WERI-Rb-1 (cell line): ENCODE measurements around the gene LRRC38.

Source experiments
- DNase-seq: peaks from one replicate; pipeline ENCODE4 v3.0.0-alpha.2; 2020
- H3K27ac ChIP-seq: fragments of 250-450 bp; sonication (Bioruptor Pico); 2 replicates; pipeline ENCODE4 v1.5.1; 2020; ENCODE audit warnings: mild to moderate bottlenecking, moderate library complexity
- H3K27me3 ChIP-seq: fragments of 250-450 bp; sonication (Bioruptor Pico); 2 replicates; pipeline ENCODE4 v1.5.1; 2021; ENCODE audit warnings: mild to moderate bottlenecking, low read depth, moderate library complexity; ENCODE audit not compliant: insufficient read depth, severe bottlenecking
- H3K36me3 ChIP-seq: fragments of 250-450 bp; sonication (Bioruptor Pico); 2 replicates; pipeline ENCODE4 v1.5.1; 2020; ENCODE audit warnings: mild to moderate bottlenecking, moderate library complexity
- H3K4me3 ChIP-seq: 2 replicates; pipeline ENCODE4 v1.5.1; 2011; ENCODE audit warnings: low read depth, mild to moderate bottlenecking, control low read depth, low read length
- H3K9me3 ChIP-seq: fragments of 250-450 bp; sonication (Bioruptor Pico); 2 replicates; pipeline ENCODE4 v1.5.1; 2021; ENCODE audit warnings: mild to moderate bottlenecking, moderate library complexity; ENCODE audit not compliant: severe bottlenecking
- TF ChIP-seq, protein P1 (sequence below): IDR thresholded peaks from 2 replicates; pipeline ENCODE4 v1.5.1; 2011; ENCODE audit warnings: low read depth, mild to moderate bottlenecking, control low read depth, inconsistent platforms, low read length

The LRRC38 gene

GRCh38 chr1:13479171-13479856, 34.5 kb downstream of the LRRC38 start:
- TF ChIP-seq, protein P1, sequence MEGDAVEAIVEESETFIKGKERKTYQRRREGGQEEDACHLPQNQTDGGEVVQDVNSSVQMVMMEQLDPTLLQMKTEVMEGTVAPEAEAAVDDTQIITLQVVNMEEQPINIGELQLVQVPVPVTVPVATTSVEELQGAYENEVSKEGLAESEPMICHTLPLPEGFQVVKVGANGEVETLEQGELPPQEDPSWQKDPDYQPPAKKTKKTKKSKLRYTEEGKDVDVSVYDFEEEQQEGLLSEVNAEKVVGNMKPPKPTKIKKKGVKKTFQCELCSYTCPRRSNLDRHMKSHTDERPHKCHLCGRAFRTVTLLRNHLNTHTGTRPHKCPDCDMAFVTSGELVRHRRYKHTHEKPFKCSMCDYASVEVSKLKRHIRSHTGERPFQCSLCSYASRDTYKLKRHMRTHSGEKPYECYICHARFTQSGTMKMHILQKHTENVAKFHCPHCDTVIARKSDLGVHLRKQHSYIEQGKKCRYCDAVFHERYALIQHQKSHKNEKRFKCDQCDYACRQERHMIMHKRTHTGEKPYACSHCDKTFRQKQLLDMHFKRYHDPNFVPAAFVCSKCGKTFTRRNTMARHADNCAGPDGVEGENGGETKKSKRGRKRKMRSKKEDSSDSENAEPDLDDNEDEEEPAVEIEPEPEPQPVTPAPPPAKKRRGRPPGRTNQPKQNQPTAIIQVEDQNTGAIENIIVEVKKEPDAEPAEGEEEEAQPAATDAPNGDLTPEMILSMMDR = no peak
- peaks cover 2% of the 10 kb centered on the region for H3K9me3 ChIP-seq
- H3K4me3 ChIP-seq = no peak overlapping the region
- no peak overlapping the region for H3K27ac ChIP-seq
- no peaks in the 10 kb centered on the region; the same call in 1 of the 2 replicates for H3K36me3 ChIP-seq
- no peak for DNase-seq
- H3K27me3 ChIP-seq = no peaks in the 10 kb centered on the region

- DNase-seq = no peak
- H3K27me3 ChIP-seq = no peaks in the 10 kb centered on the region
- peaks cover 2% of the 10 kb centered on the region for H3K9me3 ChIP-seq
- H3K36me3 ChIP-seq = no peaks in the 10 kb centered on the region; the same call in 1 of the 2 replicates
- TF ChIP-seq, protein P1 = no peak
- no peak overlapping the region for H3K27ac ChIP-seq
- H3K4me3 ChIP-seq = no peak overlapping the region
Measured at GRCh38 chr1:13478692-13479091, 35.1 kb downstream of the LRRC38 start.

DNA sequence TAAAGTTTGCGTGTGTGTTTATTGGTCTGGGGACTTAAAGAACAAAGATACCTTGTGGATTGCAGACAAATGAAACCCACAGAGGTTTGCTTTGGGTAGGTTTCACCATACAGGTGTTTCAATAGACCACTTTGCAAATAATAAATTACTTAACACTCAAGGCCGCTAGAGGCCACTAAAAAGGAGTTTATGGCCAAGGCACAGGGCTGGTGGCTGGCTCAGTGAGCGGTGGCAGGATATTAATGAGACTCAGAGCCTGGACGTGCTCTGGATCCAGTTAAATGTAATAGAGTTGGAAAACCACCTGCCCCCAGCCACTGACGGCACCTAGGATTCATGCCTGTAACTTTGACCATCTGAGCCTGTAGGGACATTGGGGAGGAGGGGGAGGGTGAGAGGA, 44.5 kb downstream of the LRRC38 start:
- no peaks in the 10 kb centered on the region; the same call in 1 of the 2 replicates for H3K36me3 ChIP-seq

GRCh38 chr1:13465515-13465914, 48.3 kb downstream of the LRRC38 start:
- DNase-seq = no peak
- Histone ChIP-seq H3K27ac (peak overlapping the region; percentile 75), H3K9me3 (no peaks in the 10 kb centered on the region), H3K4me3 (no peak overlapping the region), H3K27me3 (no peaks in the 10 kb centered on the region), H3K36me3 (no peaks in the 10 kb centered on the region)
- TF ChIP-seq, protein P1 = no peak

More for the DNA sequence above, 44.5 kb downstream of the LRRC38 start:
- Histone ChIP-seq H3K27me3 (no peaks in the 10 kb centered on the region), H3K4me3 (no peak overlapping the region), H3K27ac (no peak overlapping the region), H3K9me3 (no peaks in the 10 kb centered on the region)
- TF ChIP-seq, protein P1 = peak; percentile 52; the same call in 1 of the 2 replicates
- peak; percentile 66 for DNase-seq

- no peak for DNase-seq
- TF ChIP-seq, protein P1 = no peak
- no peaks in the 10 kb centered on the region for H3K36me3 ChIP-seq
- H3K27me3 ChIP-seq = no peaks in the 10 kb centered on the region
- no peaks in the 10 kb centered on the region for H3K9me3 ChIP-seq
- no peak overlapping the region for H3K27ac ChIP-seq
- H3K4me3 ChIP-seq = no peak overlapping the region
Measured at GRCh38 chr1:13462682-13463081, 51.1 kb downstream of the LRRC38 start.

DNA sequence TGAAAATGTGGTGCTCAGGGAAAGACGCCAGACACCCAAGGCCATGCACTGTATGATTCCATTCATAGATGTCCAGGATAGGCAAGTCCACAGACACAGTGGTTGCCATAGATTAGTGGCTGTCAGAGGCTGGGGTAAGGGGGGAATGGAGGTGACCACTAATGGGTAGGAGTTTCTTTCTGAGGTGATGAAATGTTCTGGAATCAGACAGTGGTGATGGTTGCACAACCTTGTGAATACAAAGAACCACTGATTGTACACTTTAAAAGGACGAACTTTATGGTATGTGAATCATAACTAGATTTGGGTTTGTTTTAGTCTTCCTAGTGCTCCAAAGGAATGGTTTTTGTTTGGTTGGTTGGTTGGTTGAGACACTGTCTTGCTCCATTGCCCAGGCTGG, 51.8 kb downstream of the LRRC38 start:
- Histone ChIP-seq H3K27ac (no peak overlapping the region), H3K36me3 (no peaks in the 10 kb centered on the region), H3K4me3 (no peak overlapping the region), H3K9me3 (no peaks in the 10 kb centered on the region), H3K27me3 (no peaks in the 10 kb centered on the region)
- TF ChIP-seq, protein P1 = no peak
- no peak for DNase-seq
